Measurements from ENCODE around the gene IGF2R. TPM values are rescaled to one million over a fixed set of nuclear protein-coding genes. Genes with fewer than 3 reads are reported as not detected.
"Not testable (repeated sequence)": the region's sequence is repeated elsewhere in the genome, so short reads cannot be mapped to it uniquely, and the experiment has no call there.

The IGF2R gene
- total RNA-seq, 1 donor from 2014 or later: 156 TPM

GRCh38 chr6:160110586-160111123 lies 141.8 kb downstream of the IGF2R start:
- intact Hi-C loops (cut with DNase I): no loop called here
- no peaks in the 10 kb centered on the region for H3K27me3 ChIP-seq (ENCODE audit: low read depth)
- no peaks in the 10 kb centered on the region for H3K4me1 ChIP-seq
- no peak overlapping the region for H3K4me3 ChIP-seq
- ATAC-seq (no peak), DNase-seq (no peak)
- TF ChIP-seq CTCF (IDR thresholded peaks at IDR 0.05): no peak
- H3K36me3 ChIP-seq: peaks cover 40% of the 10 kb centered on the region
- H3K27ac ChIP-seq: no peak overlapping the region
- H3K9me3 ChIP-seq: no peaks in the 10 kb centered on the region

GRCh38 chr6:160111806-160112205 lies 142.9 kb downstream of the IGF2R start:
- H3K36me3 ChIP-seq: peaks cover 29% of the 10 kb centered on the region
- no peak for TF ChIP-seq CTCF (IDR thresholded peaks at IDR 0.05)
- no peaks in the 10 kb centered on the region for H3K9me3 ChIP-seq
- no peak for DNase-seq
- H3K27me3 ChIP-seq (ENCODE audit: low read depth): no peaks in the 10 kb centered on the region
- no peak overlapping the region for H3K27ac ChIP-seq
- no peak overlapping the region for H3K4me3 ChIP-seq
- H3K4me1 ChIP-seq: no peaks in the 10 kb centered on the region
- no peak for ATAC-seq
- intact Hi-C loops (cut with DNase I): no loop called here

- ATAC-seq (no peak), DNase-seq (no peak)
- no peak for TF ChIP-seq CTCF (IDR thresholded peaks at IDR 0.05)
- intact Hi-C loops (cut with DNase I): no loop called here
- H3K36me3 ChIP-seq: peaks cover 21% of the 10 kb centered on the region
- H3K9me3 ChIP-seq: no peaks in the 10 kb centered on the region
- no peak overlapping the region for H3K27ac ChIP-seq
- H3K27me3 ChIP-seq (ENCODE audit: low read depth): no peaks in the 10 kb centered on the region
- H3K4me1 ChIP-seq: no peaks in the 10 kb centered on the region
- H3K4me3 ChIP-seq: no peak overlapping the region
Observed at GRCh38 chr6:160112628-160113299, 143.9 kb downstream of the IGF2R start.

GRCh38 chr6:160114536-160114935 lies 145.7 kb downstream of the IGF2R start:
- not testable (repeated sequence) for H3K4me3 ChIP-seq

GRCh38 chr6:160115421-160115820 lies 146.5 kb downstream of the IGF2R start:
- no peaks in the 10 kb centered on the region for H3K27me3 ChIP-seq (ENCODE audit: low read depth)
- DNase-seq (no peak), ATAC-seq (peak in 1 of 2 donors; percentile 20)
- H3K4me3 ChIP-seq: no peak overlapping the region
- no peaks in the 10 kb centered on the region for H3K9me3 ChIP-seq
- no peaks in the 10 kb centered on the region for H3K36me3 ChIP-seq
- intact Hi-C loops (cut with DNase I): no loop called here
- no peak overlapping the region for H3K27ac ChIP-seq
- no peaks in the 10 kb centered on the region for H3K4me1 ChIP-seq
- TF ChIP-seq CTCF (IDR thresholded peaks at IDR 0.05): no peak

More at GRCh38 chr6:160114536-160114935, 145.7 kb downstream of the IGF2R start:
- ATAC-seq; H3K36me3 ChIP-seq; DNase-seq; H3K4me1 ChIP-seq; H3K27ac ChIP-seq; H3K27me3 ChIP-seq (ENCODE audit: low read depth); H3K9me3 ChIP-seq; intact Hi-C loops (cut with DNase I): not testable (repeated sequence)

GRCh38 chr6:160116411-160116810 lies 147.5 kb downstream of the IGF2R start:
- no peak overlapping the region for H3K4me3 ChIP-seq
- no peaks in the 10 kb centered on the region for H3K27me3 ChIP-seq (ENCODE audit: low read depth)
- TF ChIP-seq CTCF (IDR thresholded peaks at IDR 0.05): no peak
- no peaks in the 10 kb centered on the region for H3K4me1 ChIP-seq
- H3K9me3 ChIP-seq: no peaks in the 10 kb centered on the region
- intact Hi-C loops (cut with DNase I): no loop called here
- ATAC-seq (peak in 1 of 2 donors; percentile 16), DNase-seq (no peak)
- no peaks in the 10 kb centered on the region for H3K36me3 ChIP-seq
- H3K27ac ChIP-seq: no peak overlapping the region
